Measurements from ENCODE around the gene SF3B1. TPM values are rescaled to one million over a fixed set of nuclear protein-coding genes. Genes with fewer than 3 reads are reported as not detected.
"Not testable (repeated sequence)": the region's sequence is repeated elsewhere in the genome, so short reads cannot be mapped to it uniquely, and the experiment has no call there.

Gene SF3B1, protein sequence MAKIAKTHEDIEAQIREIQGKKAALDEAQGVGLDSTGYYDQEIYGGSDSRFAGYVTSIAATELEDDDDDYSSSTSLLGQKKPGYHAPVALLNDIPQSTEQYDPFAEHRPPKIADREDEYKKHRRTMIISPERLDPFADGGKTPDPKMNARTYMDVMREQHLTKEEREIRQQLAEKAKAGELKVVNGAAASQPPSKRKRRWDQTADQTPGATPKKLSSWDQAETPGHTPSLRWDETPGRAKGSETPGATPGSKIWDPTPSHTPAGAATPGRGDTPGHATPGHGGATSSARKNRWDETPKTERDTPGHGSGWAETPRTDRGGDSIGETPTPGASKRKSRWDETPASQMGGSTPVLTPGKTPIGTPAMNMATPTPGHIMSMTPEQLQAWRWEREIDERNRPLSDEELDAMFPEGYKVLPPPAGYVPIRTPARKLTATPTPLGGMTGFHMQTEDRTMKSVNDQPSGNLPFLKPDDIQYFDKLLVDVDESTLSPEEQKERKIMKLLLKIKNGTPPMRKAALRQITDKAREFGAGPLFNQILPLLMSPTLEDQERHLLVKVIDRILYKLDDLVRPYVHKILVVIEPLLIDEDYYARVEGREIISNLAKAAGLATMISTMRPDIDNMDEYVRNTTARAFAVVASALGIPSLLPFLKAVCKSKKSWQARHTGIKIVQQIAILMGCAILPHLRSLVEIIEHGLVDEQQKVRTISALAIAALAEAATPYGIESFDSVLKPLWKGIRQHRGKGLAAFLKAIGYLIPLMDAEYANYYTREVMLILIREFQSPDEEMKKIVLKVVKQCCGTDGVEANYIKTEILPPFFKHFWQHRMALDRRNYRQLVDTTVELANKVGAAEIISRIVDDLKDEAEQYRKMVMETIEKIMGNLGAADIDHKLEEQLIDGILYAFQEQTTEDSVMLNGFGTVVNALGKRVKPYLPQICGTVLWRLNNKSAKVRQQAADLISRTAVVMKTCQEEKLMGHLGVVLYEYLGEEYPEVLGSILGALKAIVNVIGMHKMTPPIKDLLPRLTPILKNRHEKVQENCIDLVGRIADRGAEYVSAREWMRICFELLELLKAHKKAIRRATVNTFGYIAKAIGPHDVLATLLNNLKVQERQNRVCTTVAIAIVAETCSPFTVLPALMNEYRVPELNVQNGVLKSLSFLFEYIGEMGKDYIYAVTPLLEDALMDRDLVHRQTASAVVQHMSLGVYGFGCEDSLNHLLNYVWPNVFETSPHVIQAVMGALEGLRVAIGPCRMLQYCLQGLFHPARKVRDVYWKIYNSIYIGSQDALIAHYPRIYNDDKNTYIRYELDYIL
- 247 and 268 TPM in 2 replicates for total RNA-seq

DNA sequence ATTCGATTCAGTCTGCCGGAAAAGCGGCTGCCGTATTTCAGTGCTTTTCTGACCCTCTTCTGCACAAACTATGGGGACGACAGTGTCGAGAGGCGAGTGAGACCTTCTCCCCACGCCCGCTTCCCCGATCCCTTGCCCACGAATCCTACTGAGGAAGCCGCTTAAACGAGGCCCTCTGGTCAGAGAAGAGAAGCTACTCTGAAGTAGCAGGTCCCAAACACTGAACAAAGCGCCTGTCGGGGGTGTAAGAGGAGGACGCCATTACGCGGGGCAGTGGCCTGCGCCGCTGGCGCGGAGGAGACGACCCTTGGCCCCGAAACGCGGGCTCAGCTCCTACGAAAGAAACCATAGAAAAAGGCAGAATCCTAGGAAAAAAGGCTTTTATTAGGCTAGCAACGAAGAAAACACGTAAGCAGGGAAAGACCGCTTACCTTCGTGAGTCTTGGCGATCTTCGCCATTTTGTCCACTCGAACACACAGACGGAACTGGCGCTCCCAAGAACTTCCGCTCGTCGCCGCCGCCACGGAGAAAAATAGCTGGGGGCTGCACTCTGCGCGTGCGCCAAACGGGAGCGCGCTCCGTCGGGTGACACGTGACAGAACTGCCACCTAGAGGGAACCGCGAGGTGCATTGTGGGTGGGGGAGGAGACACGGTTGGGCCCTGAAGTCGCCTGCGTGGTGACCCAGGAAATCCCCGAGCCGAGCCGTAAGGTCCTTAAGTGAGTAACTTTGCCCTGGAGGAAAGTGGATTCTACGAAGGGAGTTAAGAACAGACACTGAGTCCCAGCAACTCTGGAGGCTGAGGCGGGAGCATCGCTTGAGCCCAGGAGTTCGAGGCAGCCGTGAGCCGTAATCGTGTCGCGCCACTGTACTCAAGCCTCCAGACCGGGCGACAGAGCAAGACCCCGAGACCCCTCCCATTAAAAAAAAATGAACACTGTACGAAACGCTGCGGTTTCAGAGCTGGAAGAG, at the start of gene SF3B1:
Gene SF3B1, minus strand, starts transcription at position 488 of the 973 bp plus-strand sequence. Its CDS starts 29 bp downstream, at position 459.
- peak; percentile 99 for DNase-seq (ENCODE audit: low spot score)
- Mint-ChIP-seq H3K4me3 (peak within 1 kb of the TSS; percentile 95), H3K27ac (peak within 1 kb of the TSS; percentile 99), H3K36me3 (ENCODE audit: low read depth) (peaks cover 11% of the 10 kb centered on the region), H3K9me3 (no peaks in the 10 kb centered on the region), H3K27me3 (ENCODE audit: insufficient read depth) (no peaks in the 10 kb centered on the region), H3K4me1 (ENCODE audit: low read depth) (peaks cover 50% of the 10 kb centered on the region)
- intact Hi-C loops (cut with micrococcal nuclease), result loop anchor here (1.0 to 10.0 kb wide), 12 partner anchors 18 to 1270 kb away; partner anchors contain the start of genes CCDC150, COQ10B, HSPE1 and MARS2

DNA sequence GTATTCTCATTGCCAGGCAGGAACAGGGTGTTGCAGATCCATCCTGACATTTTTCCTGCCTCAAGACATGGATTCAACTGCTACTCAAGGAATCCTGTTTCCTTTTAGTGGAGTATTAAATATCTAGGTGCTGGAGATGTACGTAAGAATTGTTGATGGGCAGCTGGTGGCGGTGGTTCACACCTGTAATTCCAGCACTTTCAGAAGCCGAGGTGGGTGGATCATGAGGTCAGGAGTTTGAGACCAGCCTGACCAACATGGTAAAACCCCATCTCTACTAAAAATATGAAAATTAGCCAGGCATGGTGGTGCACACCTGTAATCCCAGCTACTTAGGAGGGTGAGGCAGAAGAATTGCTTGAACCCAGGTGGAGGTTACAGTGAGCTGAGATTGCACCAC, 49.4 kb upstream of the SF3B1 start:
- Mint-ChIP-seq H3K9me3 (peaks cover 18% of the 10 kb centered on the region), H3K36me3 (ENCODE audit: low read depth) (peaks cover 59% of the 10 kb centered on the region)
- H3K4me1 Mint-ChIP-seq (ENCODE audit: low read depth); H3K27ac Mint-ChIP-seq; H3K4me3 Mint-ChIP-seq; intact Hi-C loops (cut with micrococcal nuclease); DNase-seq (ENCODE audit: low spot score); H3K27me3 Mint-ChIP-seq (ENCODE audit: insufficient read depth): not testable (repeated sequence)

DNA sequence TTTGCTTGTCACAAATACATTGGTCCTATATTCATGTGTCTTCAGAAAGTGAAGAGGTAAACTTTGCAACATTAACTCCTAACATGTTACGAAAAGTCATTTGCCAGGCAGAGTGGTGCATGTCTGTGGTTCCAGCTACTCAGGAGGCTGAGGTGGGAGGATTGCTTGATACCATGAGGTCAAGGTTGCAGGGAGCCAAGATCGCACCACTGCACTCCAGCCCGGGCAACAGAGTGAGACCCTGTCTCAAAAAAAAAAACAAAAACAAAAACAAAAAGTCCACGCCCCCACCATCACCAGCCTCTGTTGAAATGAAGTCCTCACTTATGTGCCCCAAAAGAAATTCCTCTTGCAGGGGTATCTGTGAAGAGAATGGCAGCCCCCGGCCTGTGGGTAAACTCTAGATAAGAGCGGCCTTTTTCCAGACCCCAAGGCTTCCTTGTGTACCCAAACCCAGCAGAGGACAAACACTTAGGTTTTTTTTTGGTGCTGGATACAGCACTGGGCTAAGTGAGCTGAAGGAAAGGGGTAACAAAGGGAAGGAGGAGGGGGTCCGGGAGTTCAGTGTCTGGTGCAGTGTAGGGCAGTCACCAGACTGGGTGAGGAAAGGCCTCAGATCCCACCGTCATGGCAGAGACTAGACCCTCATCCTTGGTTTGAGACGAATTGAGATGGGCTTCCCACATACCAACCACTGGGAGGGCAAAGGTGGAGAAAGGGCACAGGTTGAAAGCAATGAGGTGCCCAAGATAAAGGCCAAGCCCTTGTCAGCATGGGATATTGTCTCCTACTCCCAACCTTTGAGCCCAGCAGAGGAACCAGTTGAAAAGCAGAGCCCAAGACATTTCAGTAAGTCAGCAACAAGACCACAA, 45.6 kb upstream of the SF3B1 start:
- H3K4me1 Mint-ChIP-seq (ENCODE audit: low read depth), result peaks cover 11% of the 10 kb centered on the region
- no peak overlapping the region for H3K4me3 Mint-ChIP-seq
- DNase-seq (ENCODE audit: low spot score), result no peak
- H3K36me3 Mint-ChIP-seq (ENCODE audit: low read depth), result peaks cover 40% of the 10 kb centered on the region
- H3K27ac Mint-ChIP-seq, result no peak overlapping the region
- intact Hi-C loops (cut with micrococcal nuclease), result no loop called here
- peaks cover 14% of the 10 kb centered on the region for H3K9me3 Mint-ChIP-seq
- H3K27me3 Mint-ChIP-seq (ENCODE audit: insufficient read depth), result no peaks in the 10 kb centered on the region

DNA sequence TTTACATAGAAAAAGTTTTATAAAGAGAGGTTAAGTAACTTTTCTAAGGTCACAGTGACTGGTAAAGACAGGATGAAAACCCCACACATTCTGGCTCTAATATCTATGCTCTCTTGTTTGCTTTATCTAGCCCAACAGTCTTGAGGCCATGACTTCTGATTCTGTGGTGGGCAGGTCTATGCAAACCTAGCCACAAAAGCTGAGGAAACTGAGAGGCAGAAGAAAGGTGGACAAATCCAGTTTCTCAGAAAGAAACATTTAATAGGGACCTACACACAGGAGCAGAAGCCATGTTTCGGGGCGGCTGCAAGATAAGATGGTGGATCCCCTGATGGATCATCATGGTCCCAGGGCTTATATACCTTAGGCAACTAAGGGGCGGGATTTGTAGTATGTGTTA, 43.0 kb upstream of the SF3B1 start:
- H3K27ac Mint-ChIP-seq, result no peak overlapping the region
- peaks cover 11% of the 10 kb centered on the region for H3K4me1 Mint-ChIP-seq (ENCODE audit: low read depth)
- H3K9me3 Mint-ChIP-seq, result no peaks in the 10 kb centered on the region
- H3K4me3 Mint-ChIP-seq, result no peak overlapping the region
- no peaks in the 10 kb centered on the region for H3K27me3 Mint-ChIP-seq (ENCODE audit: insufficient read depth)
- H3K36me3 Mint-ChIP-seq (ENCODE audit: low read depth), result peaks cover 32% of the 10 kb centered on the region
- intact Hi-C loops (cut with micrococcal nuclease), result no loop called here
- DNase-seq (ENCODE audit: low spot score), result no peak

DNA sequence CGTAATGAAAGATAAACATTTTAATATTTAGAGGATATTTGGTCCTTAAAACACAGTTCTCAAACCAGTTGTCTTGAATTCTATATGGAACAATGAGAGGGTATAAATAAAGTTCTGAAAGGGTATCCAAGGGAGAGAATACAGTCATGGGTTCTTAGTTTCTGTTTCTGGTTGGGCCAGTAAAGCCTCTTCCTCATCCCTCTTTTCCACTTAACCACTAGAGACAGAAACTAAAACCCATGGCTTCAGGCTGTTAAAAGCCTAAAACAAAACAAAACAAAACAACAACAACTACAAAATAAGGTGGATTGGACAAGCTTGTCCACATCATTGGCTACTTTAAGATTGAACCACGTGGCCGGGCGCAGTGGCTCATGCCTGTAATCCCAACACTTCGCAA, 37.3 kb upstream of the SF3B1 start:
- no peak overlapping the region for H3K4me3 Mint-ChIP-seq
- H3K27ac Mint-ChIP-seq, result peak overlapping the region; percentile 36
- peaks cover under 1% of the 10 kb centered on the region for H3K4me1 Mint-ChIP-seq (ENCODE audit: low read depth)
- H3K9me3 Mint-ChIP-seq, result no peaks in the 10 kb centered on the region
- H3K27me3 Mint-ChIP-seq (ENCODE audit: insufficient read depth), result no peaks in the 10 kb centered on the region
- DNase-seq (ENCODE audit: low spot score), result no peak
- intact Hi-C loops (cut with micrococcal nuclease), result no loop called here
- H3K36me3 Mint-ChIP-seq (ENCODE audit: low read depth), result peaks cover 26% of the 10 kb centered on the region

DNA sequence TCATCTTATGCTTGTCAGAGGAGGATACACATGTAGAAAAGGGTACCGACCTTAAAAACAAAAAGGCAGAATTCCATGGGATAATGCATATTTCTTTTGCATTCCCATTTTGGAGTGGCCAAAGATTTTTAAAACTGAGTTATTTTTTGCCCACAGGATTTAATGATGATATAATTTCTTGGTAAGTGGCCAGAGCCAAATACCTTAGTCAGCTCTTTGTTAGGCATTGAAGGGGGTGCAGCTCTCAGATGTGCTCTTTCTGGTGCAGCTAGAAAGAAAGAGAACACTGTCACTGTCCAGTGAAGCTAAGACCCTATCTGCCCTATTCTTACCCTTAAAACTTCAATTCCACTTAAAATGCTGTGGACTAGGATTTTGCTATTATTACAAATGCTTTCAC, 29.3 kb upstream of the SF3B1 start:
- Mint-ChIP-seq H3K4me1 (ENCODE audit: low read depth) (no peaks in the 10 kb centered on the region), H3K36me3 (ENCODE audit: low read depth) (peaks cover 28% of the 10 kb centered on the region), H3K27ac (no peak overlapping the region), H3K9me3 (no peaks in the 10 kb centered on the region), H3K4me3 (no peak overlapping the region), H3K27me3 (ENCODE audit: insufficient read depth) (no peaks in the 10 kb centered on the region)
- no peak for DNase-seq (ENCODE audit: low spot score)
- intact Hi-C loops (cut with micrococcal nuclease), result no loop called here

DNA sequence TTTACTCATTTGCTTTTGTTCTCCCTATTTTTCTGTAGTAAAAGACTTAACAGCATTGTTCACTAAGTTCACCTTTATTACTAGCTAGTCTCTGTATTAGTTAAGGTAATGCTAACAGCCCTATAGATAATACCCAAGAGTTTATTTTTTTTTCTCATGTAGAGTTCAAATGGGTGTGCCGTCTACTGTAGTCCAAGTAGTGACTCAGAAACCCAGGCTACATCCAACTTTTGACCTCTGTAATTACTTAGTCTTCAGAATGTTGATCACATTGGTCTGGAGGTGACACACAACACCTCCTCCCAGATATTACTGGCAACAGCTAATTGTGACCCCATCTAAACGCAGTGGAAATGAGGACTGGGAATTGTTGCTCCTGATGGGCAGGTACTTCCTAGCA, 26.2 kb upstream of the SF3B1 start:
- Mint-ChIP-seq H3K36me3 (ENCODE audit: low read depth) (peaks cover 26% of the 10 kb centered on the region), H3K27me3 (ENCODE audit: insufficient read depth) (no peaks in the 10 kb centered on the region), H3K4me3 (no peak overlapping the region), H3K9me3 (no peaks in the 10 kb centered on the region), H3K27ac (no peak overlapping the region), H3K4me1 (ENCODE audit: low read depth) (peaks cover 16% of the 10 kb centered on the region)
- no peak for DNase-seq (ENCODE audit: low spot score)
- intact Hi-C loops (cut with micrococcal nuclease), result no loop called here

DNA sequence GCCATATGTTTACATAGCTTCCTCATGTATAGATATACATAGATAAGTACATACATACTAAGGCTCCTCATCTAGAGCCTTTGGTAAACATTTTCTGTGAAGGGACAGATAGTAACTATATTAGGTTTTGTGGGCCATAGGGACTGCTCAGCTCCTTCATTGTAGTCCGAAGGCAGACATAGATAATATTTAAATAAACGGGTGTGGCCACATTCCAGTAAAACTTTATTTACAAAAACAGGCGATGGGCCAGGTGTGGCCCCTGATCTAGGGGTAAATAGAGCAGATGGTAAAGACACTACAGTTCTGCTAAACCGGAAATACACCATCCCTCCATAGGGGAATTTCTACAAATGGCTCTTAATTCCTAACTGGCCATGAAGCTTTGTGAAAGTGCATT, 25.8 kb upstream of the SF3B1 start:
- intact Hi-C loops (cut with micrococcal nuclease), result no loop called here
- H3K36me3 Mint-ChIP-seq (ENCODE audit: low read depth), result peaks cover 26% of the 10 kb centered on the region
- no peak for DNase-seq (ENCODE audit: low spot score)
- no peak overlapping the region for H3K27ac Mint-ChIP-seq
- H3K9me3 Mint-ChIP-seq, result no peaks in the 10 kb centered on the region
- no peak overlapping the region for H3K4me3 Mint-ChIP-seq
- H3K27me3 Mint-ChIP-seq (ENCODE audit: insufficient read depth), result no peaks in the 10 kb centered on the region
- peaks cover 20% of the 10 kb centered on the region for H3K4me1 Mint-ChIP-seq (ENCODE audit: low read depth)

DNA sequence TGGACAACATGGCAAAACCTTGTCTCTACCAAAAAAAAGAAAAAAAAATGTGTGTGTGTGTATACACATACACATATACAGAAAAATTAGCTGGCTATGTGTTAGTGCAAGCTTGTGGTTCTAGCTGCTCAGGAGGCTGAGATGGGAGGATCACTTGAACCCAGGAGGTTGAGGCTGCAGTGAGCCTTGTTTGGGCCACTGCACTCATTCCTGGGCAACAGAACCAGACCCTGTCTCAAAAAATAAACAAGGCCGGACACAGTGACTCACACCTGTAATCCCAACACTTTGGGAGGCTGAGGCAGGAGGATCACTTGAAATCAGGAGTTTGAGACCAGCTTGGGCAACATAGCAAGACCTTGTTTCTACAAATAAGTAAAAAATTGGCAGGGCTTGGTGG, 20.6 kb upstream of the SF3B1 start:
- Mint-ChIP-seq H3K27ac (no peak overlapping the region), H3K9me3 (no peaks in the 10 kb centered on the region), H3K4me3 (peak overlapping the region; percentile 45), H3K4me1 (ENCODE audit: low read depth) (peaks cover 42% of the 10 kb centered on the region), H3K27me3 (ENCODE audit: insufficient read depth) (no peaks in the 10 kb centered on the region), H3K36me3 (ENCODE audit: low read depth) (peaks cover 14% of the 10 kb centered on the region)
- no peak for DNase-seq (ENCODE audit: low spot score)
- intact Hi-C loops (cut with micrococcal nuclease), result loop anchor here (2.0 kb wide), 1 partner anchor 323 kb away; no protein-coding TSS in a partner anchor

DNA sequence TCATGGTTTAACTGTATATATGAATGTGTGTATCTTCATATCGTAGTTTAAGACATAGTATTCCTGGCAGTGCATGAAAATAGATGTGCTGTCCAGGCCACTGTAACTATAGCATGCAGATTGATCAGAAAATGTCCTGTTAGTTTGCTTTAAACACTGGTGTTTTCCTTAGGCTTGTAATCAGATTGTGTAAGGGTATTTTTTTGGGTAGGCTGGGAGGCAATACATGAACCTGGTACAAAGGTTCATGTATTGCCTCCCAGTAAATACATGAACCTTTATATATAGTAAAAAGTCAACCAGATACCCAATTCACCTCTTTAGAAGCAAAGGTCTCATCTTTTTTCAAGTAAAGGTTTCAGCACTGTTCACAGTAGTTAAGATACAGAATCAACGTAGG, 20.1 kb upstream of the SF3B1 start:
- intact Hi-C loops (cut with micrococcal nuclease), result loop anchor here (2.0 to 5.0 kb wide), 2 partner anchors 324 to 1388 kb away; partner anchors contain the start of gene DNAH7
- Mint-ChIP-seq H3K4me3 (peak overlapping the region; percentile 99), H3K27me3 (ENCODE audit: insufficient read depth) (no peaks in the 10 kb centered on the region), H3K36me3 (ENCODE audit: low read depth) (peaks cover 11% of the 10 kb centered on the region), H3K4me1 (ENCODE audit: low read depth) (peaks cover 42% of the 10 kb centered on the region), H3K27ac (peak overlapping the region; percentile 100), H3K9me3 (no peaks in the 10 kb centered on the region)
- no peak for DNase-seq (ENCODE audit: low spot score)

DNA sequence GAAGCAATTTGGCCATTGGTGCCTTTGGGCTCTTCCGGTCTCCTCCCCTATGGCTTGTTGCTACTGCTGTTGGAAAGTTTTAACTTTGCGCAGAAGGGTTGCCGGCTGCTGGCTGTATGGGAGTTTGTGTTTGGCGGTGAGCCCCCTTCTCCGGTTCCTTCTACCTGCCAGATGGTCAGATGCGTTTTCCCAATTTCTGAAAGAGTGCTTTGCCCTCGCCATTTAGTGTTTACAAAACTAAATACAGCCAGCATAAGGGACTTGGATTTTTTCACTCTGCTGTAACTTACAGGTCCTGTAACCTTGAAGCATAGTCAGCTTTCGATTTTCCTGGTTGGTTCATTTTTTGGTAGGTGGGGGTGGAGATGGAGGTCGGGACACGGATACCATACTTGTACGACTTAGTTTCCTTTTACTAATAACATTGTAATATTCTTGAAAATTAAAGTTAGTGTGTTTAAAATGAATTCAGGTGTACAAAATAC, 19.1 kb upstream of the SF3B1 start:
- H3K4me1 Mint-ChIP-seq (ENCODE audit: low read depth), result peaks cover 42% of the 10 kb centered on the region
- intact Hi-C loops (cut with micrococcal nuclease), result loop anchor here (1.0 to 5.0 kb wide), 8 partner anchors 19 to 1387 kb away; partner anchors contain the start of genes CCDC150, DNAH7, HSPE1 and MARS2
- DNase-seq (ENCODE audit: low spot score), result no peak
- peak overlapping the region; percentile 99 for H3K4me3 Mint-ChIP-seq
- no peaks in the 10 kb centered on the region for H3K27me3 Mint-ChIP-seq (ENCODE audit: insufficient read depth)
- peaks cover 8% of the 10 kb centered on the region for H3K36me3 Mint-ChIP-seq (ENCODE audit: low read depth)
- H3K27ac Mint-ChIP-seq, result peak overlapping the region; percentile 100
- no peaks in the 10 kb centered on the region for H3K9me3 Mint-ChIP-seq

All from activated T-helper 1 cell treated with anti-CD3 and anti-CD28 coated beads, Interleukin-12 subunit alpha, Interleukin-12 subunit beta, Interleukin-2, Interleukin-4 antibody, amounts not matched to agents 30 ng/mL and 10 ng/mL and 1 ng/mL, durations not matched to agents 14 hours and 24 hours and 36 hours (primary cell).